Fibroblast of the conjunctiva (primary cell): ENCODE results near the gene SFTA2.
"Not testable (repeated sequence)": the region's sequence is repeated elsewhere in the genome, so short reads cannot be mapped to it uniquely, and the experiment has no call there.

ENCODE experiments used
- DNase-seq: peaks from one replicate; pipeline ENCODE4 v3.0.0-alpha.2; 2010; ENCODE audit warnings: low read depth

The SFTA2 gene

DNA sequence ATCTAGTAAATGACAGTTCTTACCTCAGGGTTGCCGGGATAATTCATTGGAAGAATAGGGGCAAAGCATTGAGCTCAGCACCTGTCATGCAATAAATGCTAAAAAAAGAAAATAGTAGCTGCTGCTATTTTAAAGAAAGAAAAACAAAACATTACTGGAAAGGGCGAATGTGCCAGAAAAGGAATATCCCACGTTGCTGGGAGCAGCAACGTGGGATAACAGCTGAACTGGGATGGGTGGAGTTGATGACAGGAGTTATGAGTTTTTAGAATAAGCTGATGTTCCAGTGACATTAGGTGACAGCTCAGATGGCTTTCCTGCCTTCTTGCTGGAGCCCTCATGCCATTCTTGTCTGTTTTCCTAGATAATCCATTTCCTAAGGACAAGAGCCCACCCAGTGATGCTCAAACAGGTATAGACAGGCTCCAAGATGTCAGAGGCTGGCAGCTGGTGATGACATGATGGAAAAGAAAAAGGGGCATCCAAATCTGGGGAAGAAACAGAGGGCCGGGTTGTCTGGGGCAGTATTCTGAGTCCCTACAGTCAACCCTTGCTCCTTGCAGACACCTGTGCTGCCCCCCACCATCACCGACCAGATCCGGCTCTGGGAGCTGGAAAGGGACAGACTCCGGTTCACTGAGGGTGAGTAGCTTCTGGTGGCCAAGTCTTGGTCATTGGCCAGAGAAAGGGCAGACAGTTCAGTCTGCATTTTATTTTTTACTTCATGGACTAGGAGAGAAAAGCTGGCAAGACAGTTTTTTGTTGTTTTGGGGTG, 19.0 kb downstream of the SFTA2 start:
- no peak for DNase-seq

DNA sequence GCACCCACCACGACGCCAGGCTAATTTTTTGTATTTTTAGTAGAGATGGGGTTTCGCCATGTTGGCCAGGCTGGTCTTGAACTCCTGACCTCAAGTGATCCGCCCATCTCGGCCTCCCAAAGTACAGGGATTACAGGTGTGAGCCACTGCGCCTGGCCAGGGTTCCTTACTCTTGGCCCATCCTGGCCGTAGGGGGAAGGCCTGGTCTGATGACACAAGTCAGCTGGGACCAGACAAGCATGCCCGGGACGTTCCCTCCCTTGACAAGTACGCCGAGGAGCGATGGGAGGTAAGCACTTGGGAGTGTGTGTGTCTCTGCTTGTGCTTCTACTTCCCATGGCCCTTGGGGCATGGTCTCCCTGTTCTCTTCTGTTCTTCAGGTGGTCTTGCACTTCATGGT, 21.5 kb downstream of the SFTA2 start:
- DNase-seq, result not testable (repeated sequence)

DNA sequence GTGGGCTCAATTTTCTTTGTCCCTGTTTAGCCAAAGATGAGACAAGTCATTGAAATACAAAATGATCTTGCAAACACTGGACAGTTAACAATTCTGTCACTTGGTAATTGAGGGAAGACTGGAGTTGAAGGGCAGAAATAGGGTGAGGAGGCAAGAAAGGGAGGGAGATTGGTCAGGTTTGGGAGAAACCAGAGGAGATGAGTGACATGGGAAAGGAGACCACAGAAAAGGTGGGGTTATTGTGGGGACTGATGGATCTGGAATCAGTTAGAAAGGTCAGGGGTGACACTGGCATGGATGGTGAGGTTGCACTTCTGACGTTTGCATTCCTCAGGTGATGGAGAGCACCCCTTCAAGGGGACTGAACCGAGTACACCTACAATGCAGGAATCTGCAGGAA, 23.3 kb downstream of the SFTA2 start:
- DNase-seq, result no peak

DNA sequence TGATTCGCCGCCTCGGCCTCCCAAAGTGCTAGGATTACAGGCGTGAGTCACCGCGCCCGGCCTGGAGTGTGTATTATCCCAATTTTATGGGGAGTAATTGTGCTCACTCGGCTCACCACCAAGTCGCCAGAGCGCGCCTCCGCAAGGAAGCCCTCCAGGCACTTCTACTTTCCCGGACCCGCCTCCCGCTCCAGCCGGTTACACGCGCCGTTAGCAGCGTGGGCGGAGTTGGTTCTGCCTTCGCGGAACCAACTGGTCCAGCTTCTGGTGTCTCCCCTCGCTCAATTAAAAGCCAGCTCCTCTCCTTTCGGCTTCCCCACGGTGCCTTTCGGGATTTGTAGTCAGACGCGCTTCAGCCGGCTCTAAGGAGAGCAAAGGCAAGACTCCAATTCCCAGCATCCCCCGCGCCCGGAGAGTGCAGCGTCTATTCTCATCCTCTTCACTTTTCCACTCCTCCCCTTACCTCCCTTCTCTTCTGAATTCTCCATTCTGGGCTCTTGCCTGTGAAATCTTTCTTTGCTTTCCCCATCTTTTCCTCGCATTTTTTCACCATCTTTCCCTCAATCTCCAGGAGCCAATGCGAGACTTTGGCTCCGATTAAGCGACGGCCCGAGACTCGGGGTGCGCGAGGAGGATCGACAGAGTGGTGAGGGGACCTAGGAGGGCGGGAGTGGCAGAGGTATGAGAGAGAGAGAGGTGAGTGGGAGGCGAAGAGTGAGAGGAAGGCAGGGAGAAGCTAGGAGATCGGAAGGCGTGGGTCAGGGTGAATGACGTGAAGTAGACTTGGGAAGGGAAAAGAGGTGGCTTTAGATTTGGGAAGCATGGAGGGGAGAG, 24.0 kb downstream of the SFTA2 start, which contains the start of gene GTF2H4:
Gene GTF2H4, plus strand, starts transcription at position 450 of the 834 bp plus-strand sequence.
- peak; percentile 97 for DNase-seq

DNA sequence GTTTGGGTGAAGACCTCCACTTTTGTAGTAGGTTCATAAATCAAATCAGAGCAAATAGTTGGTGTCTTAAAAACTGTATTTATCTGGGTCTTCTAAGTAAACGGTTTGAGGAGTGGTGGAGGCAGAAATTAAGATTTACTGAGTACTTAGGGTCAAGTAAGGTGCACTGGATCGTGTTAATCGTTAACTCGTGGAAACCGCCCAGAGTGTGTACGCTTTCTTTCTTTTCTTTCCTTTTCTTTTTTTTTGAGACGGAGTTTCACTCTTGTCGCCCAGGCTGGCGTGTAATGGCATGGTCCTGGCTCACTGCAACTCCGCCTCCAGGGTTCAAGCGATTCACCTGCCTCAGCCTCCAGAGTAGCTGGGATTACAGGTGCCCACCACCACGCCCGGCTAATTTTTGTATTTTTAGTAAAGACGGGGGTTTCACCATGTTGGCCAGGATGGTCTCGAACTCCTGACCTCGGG, 24.6 kb downstream of the SFTA2 start:
- DNase-seq, result not testable (repeated sequence)

DNA sequence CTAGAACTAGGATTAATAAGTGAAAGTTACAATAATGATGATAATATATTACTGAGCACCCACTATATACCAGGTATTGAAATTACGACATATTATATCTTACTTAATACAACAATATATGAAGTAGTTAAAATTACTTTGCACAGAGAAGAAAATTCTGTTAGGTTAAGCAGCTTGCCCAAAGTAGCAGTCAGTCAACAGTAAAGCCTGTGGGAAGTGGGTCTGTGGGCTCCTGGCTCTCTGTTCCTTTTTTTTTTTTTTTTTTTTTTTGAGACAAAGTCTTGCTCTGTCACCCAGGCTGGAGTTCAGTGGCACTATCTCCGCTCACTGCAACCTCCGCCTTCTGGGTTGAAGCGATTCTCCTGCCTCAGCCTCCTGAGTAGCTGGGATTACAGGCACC, 28.7 kb downstream of the SFTA2 start:
- no peak for DNase-seq

DNA sequence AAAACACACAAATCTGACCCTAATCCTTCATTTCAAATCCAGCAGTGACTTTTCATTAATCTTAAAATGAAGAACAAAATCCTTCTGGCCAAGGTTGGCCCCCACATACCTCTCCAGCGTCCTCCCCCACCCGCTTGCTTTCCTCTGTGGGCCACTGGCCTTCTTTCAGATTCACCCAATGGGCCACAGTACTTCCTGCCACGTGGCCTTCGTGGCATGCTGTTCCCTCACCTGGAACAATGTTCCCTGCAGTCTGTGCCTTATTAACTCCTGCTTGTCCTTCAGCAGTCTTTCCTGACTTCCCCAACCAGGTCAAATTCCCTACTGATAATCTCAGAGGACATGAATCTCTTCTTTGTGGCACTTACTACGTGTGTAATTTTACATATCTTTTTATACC, 29.3 kb downstream of the SFTA2 start:
- no peak for DNase-seq

GRCh38 chr6:30902196-30902595, 29.8 kb downstream of the SFTA2 start:
- not testable (repeated sequence) for DNase-seq

- DNase-seq, result no peak
Measured at GRCh38 chr6:30901436-30901835, 30.5 kb downstream of the SFTA2 start.

DNA sequence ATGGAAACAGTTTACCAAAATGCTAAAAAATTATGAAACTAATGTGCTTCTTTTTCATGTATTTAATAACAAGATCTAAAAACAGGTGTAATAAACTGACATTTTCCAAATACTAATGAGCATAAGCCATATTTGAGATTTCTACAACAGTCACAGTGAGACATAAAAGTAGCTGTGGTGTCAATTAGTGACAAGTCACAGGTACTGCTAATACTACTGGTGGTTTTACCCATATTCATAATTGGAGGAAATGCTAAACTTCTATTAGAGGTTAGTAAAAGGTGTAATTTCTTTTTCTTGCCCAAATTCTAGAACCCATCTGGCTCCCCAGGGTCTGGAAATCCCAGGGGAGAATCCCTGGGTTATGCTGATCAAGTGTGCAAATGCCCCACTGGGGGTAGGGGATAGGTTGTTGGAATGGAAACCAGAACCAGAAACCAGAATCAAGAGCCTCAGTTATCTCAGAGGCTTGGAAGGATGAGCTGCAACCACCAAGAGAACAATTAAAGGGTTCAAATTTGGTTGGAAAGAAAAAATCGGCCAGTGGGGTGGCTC, 31.0 kb downstream of the SFTA2 start:
- DNase-seq, result no peak

GRCh38 chr6:30898750-30899360, 33.1 kb downstream of the SFTA2 start:
- no peak for DNase-seq

- DNase-seq, result no peak
Measured at GRCh38 chr6:30897882-30898281, 34.1 kb downstream of the SFTA2 start.

DNA sequence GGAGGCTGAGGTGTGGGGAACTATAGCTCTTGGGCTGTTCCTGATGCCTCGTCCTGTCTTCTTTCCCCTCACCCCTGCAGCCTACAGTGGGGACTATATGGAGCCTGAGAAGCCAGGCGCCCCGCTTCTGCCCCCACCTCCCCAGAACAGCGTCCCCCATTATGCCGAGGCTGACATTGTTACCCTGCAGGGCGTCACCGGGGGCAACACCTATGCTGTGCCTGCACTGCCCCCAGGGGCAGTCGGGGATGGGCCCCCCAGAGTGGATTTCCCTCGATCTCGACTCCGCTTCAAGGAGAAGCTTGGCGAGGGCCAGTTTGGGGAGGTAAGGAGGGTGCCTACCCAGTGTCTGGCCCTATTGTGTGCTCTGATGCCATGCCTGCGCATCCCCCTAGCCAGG, 35.4 kb downstream of the SFTA2 start:
- DNase-seq, result no peak

GRCh38 chr6:30895343-30895742, 36.6 kb downstream of the SFTA2 start:
- DNase-seq, result no peak

- no peak for DNase-seq
Measured at GRCh38 chr6:30894935-30895334, 37.0 kb downstream of the SFTA2 start.

- no peak for DNase-seq
Measured at GRCh38 chr6:30894381-30894780, 37.6 kb downstream of the SFTA2 start.

DNA sequence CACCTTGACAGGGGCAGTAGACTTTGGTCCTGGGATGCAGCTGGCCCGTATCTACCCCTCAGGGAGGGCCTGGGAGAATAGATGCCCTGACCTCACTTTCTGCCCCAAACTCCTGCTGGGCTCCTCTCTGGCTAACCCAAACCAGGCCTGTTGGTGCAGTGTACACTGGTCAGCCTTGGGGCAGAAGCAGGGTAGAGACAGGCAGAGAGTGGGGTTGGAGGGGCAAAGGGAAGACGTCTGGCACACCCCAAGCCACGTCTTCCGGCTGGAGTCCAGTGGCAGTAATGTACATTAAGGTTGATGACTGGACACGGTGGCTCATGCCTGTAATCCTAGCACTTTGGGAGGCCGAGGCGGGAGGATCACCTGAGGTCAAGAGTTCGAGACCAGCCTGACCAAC, 38.3 kb downstream of the SFTA2 start:
- DNase-seq, result no peak

DNA sequence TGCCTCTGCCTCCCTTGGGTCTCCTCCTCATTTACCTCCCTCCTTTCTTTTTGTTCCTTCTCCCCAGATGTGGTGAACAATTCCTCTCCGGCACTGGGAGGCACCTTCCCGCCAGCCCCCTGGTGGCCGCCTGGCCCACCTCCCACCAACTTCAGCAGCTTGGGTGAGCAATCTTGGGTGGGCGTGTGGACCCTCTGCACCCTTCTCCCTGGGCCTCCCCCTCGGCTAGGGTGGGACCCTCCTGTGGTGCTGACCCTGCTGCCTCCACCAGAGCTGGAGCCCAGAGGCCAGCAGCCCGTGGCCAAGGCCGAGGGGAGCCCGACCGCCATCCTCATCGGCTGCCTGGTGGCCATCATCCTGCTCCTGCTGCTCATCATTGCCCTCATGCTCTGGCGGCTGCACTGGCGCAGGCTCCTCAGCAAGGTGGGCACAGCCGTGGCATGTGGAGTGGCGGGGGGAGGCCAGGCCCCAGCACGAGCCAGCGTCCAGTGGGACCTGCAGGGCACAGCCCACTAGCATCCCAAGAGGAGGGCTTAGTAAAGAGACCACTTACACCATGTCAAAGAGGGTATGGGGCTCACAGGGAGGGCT, 38.9 kb downstream of the SFTA2 start:
- DNase-seq, result no peak

GRCh38 chr6:30891816-30892538, 40.0 kb downstream of the SFTA2 start:
- no peak for DNase-seq

- DNase-seq, result no peak
Measured at GRCh38 chr6:30891450-30891723, 40.6 kb downstream of the SFTA2 start.

DNA sequence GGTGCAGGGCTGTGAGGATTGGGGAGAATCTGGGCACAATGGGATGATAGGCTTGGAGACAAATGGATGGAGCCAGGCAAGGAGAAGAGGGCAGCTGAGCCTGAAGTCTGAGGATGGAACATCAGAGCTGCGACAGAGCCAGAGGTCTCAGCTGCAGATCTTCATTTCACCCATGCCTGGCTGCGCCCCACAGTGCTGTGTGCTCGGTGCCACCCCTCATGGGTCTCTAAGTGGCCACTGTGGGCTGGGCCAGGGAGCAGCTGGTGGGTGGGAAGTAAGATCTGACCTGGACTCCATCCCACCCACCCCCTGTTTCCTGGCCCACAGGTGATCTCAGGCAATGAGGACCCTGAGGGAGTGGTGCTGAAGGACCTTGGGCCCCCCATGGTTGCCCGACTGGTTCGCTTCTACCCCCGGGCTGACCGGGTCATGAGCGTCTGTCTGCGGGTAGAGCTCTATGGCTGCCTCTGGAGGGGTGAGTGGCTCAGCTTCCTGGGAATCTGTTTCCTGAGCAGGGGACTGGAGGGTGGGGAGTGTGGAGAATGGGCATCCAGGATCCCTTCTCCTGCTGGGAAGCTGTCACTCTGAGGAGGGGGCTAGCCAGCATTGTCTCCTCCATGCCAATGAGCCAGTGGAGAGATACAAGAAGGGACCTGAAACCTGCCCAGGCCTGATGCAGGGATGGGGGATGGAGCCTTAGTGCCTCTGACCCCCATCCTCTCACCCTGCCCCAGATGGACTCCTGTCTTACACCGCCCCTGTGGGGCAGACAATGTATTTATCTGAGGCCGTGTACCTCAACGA, 41.1 kb downstream of the SFTA2 start:
- DNase-seq, result no peak
